Thyroid gland (tissue), 4 donors: Measurements from ENCODE around the gene TENT5A.

Experiments used
- POLR2A ChIP-seq, 2 donors: fragments of 450-650 bp; IDR thresholded peaks; one replicate each; pipeline ENCODE4 v1.6.1; 2017; ENCODE audit warnings: antibody characterized with exemption in 2 of 2, mild to moderate bottlenecking in 2 of 2, moderate library complexity in 1 of 2
- TF ChIP-seq, protein P1 (sequence below), 6 experiments: fragments of 200-600 bp in 3 of 6; fragments of 450-650 bp in 3 of 6; sonication (generic) in 3 of 6; IDR thresholded peaks; one replicate each; pipeline ENCODE4 v1.5.1; 2016 to 2019; ENCODE audit warnings: antibody characterized with exemption in 6 of 6, mild to moderate bottlenecking in 2 of 6, inconsistent platforms in 1 of 6, moderate library complexity in 1 of 6

DNA sequence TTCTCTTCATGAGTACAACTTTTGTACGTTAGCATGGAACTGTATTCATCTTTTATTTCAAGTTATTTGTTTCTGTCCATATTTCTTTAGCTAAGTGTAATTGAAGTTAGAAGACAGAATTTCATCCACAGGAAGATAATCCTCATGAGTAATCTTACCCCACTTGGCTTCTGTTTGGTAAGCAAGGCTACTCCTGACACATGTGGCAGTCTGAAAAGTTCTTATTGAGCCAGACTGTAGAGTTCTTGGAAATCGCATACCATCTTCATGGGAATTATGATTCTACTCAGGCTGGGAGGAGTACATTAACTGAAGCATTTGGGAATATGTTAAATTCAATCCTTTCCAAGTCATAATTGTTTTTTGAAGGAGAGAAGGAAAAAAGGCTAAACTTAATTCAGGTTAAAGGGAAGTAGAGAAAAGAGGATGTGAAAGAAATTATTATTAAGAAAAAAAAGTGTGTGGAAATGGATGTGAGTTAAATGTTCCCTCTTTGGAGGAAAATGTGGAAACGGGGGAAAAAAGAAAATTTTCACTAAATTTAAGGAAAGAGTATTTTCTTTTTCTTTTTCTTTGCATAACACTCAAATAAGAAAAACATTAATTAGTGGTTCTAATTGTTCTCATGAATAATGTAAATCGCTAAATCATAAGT, 41.5 kb upstream of the TENT5A start:
- TF ChIP-seq POLR2A (IDR thresholded peaks at IDR 0.05): no peak
- TF ChIP-seq, protein P1, sequence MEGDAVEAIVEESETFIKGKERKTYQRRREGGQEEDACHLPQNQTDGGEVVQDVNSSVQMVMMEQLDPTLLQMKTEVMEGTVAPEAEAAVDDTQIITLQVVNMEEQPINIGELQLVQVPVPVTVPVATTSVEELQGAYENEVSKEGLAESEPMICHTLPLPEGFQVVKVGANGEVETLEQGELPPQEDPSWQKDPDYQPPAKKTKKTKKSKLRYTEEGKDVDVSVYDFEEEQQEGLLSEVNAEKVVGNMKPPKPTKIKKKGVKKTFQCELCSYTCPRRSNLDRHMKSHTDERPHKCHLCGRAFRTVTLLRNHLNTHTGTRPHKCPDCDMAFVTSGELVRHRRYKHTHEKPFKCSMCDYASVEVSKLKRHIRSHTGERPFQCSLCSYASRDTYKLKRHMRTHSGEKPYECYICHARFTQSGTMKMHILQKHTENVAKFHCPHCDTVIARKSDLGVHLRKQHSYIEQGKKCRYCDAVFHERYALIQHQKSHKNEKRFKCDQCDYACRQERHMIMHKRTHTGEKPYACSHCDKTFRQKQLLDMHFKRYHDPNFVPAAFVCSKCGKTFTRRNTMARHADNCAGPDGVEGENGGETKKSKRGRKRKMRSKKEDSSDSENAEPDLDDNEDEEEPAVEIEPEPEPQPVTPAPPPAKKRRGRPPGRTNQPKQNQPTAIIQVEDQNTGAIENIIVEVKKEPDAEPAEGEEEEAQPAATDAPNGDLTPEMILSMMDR (IDR thresholded peaks at IDR 0.05): no peak
